CD14-positive monocyte (primary cell): Measurements from ENCODE around the gene MCEE. TPM values are rescaled to one million over a fixed set of nuclear protein-coding genes. Genes with fewer than 3 reads are reported as not detected.

Source experiments
- DNase-seq, 3 donors: peaks; one replicate each; pipeline ENCODE4 v3.0.0-alpha.2; 2011 to 2022
- H2AFZ ChIP-seq: 2 replicates; pipeline ENCODE4 v1.6.0; 2012; ENCODE audit warnings: mild to moderate bottlenecking, low read depth, low read length, inconsistent platforms; ENCODE audit not compliant: insufficient read depth, poor library complexity, severe bottlenecking
- H3K27ac ChIP-seq, 2 donors: 1 replicate in 1 of 2; 2 replicates in 1 of 2; pipeline ENCODE4 v1.5.1; 2012 to 2013; ENCODE audit warnings: low read length in 2 of 2, control low read depth in 1 of 2, inconsistent platforms in 1 of 2, low read depth in 1 of 2, mild to moderate bottlenecking in 1 of 2
- H3K27me3 ChIP-seq, 2 donors: one replicate each; pipeline versions ENCODE4 v1.6.0 to v1.6.1; 2011 to 2013; ENCODE audit warnings: low read length in 2 of 2; ENCODE audit not compliant: control insufficient read depth in 2 of 2, insufficient read depth in 2 of 2
- H3K36me3 ChIP-seq, 2 donors: replicated peaks in 1 of 2; 1 replicate in 1 of 2; 2 replicates in 1 of 2; pipeline versions ENCODE4 v1.5.1 to v1.6.1; 2012 to 2013; ENCODE audit warnings: low read length in 2 of 2, control low read depth in 1 of 2, inconsistent platforms in 1 of 2, mild to moderate bottlenecking in 1 of 2; ENCODE audit not compliant: insufficient read depth in 2 of 2, control insufficient read depth in 1 of 2
- H3K4me1 ChIP-seq, 2 donors: 1 replicate in 1 of 2; 2 replicates in 1 of 2; pipeline versions ENCODE4 v1.5.1 to v1.6.1; 2012 to 2013; ENCODE audit warnings: low read length in 2 of 2, control low read depth in 1 of 2, inconsistent platforms in 1 of 2, mild to moderate bottlenecking in 1 of 2, moderate library complexity in 1 of 2; ENCODE audit not compliant: insufficient read depth in 2 of 2, control insufficient read depth in 1 of 2
- H3K4me2 ChIP-seq: replicated peaks from 2 replicates; pipeline ENCODE3; 2012; ENCODE audit warnings: low read length, moderate library complexity, mild to moderate bottlenecking; ENCODE audit not compliant: poor library complexity, severe bottlenecking; ENCODE audit errors: extremely low read depth
- H3K4me3 ChIP-seq, 3 experiments: fragments of 200-600 bp in 1 of 3; sonication (generic) in 1 of 3; replicated peaks in 1 of 3; 1 replicate in 2 of 3; 2 replicates in 1 of 3; pipeline ENCODE4 v1.5.1; 2011 to 2013; ENCODE audit warnings: low read length in 3 of 3, mild to moderate bottlenecking in 3 of 3, control low read depth in 2 of 3, low read depth in 2 of 3, inconsistent platforms in 1 of 3, moderate library complexity in 1 of 3
- H3K79me2 ChIP-seq: 2 replicates; pipeline ENCODE4 v1.6.0; 2012; ENCODE audit warnings: mild to moderate bottlenecking, control low read depth, inconsistent platforms, low read length, moderate library complexity; ENCODE audit not compliant: insufficient read depth
- H3K9ac ChIP-seq: 2 replicates; pipeline ENCODE4 v1.6.0; 2017; ENCODE audit warnings: low read length, mild to moderate bottlenecking; ENCODE audit not compliant: insufficient read depth, poor library complexity, severe bottlenecking
- H3K9me3 ChIP-seq, 2 donors: replicated peaks in 1 of 2; 1 replicate in 1 of 2; 2 replicates in 1 of 2; pipeline versions ENCODE4 v1.5.1 to v1.6.1; 2012 to 2013; ENCODE audit warnings: low read length in 2 of 2, control low read depth in 1 of 2; ENCODE audit not compliant: control insufficient read depth in 1 of 2, insufficient read depth in 1 of 2
- H4K20me1 ChIP-seq: 2 replicates; pipeline ENCODE4 v1.6.0; 2012; ENCODE audit warnings: mild to moderate bottlenecking, low read length, control low read depth, moderate library complexity; ENCODE audit not compliant: insufficient read depth
- H3K27ac Mint-ChIP-seq, 7 donors: one replicate each; pipeline ENCODE4 v1.8.0; 2020; ENCODE audit warnings: mild to moderate bottlenecking in 7 of 7, mixed read lengths in 7 of 7, moderate library complexity in 6 of 7, inconsistent platforms in 2 of 7
- H3K27me3 Mint-ChIP-seq, 3 donors: one replicate each; pipeline ENCODE4 v1.8.0; 2021 to 2022; ENCODE audit warnings: low read depth in 3 of 3, mild to moderate bottlenecking in 3 of 3, mixed read lengths in 3 of 3, moderate library complexity in 3 of 3, inconsistent platforms in 1 of 3
- H3K36me3 Mint-ChIP-seq, 2 donors: one replicate each; pipeline ENCODE4 v1.8.0; 2020; ENCODE audit warnings: mixed read lengths in 2 of 2, inconsistent platforms in 1 of 2, mild to moderate bottlenecking in 1 of 2
- H3K4me1 Mint-ChIP-seq: one replicate; pipeline ENCODE4 v1.8.0; 2020; ENCODE audit warnings: mild to moderate bottlenecking, mixed read lengths
- H3K4me3 Mint-ChIP-seq, 2 donors: one replicate each; pipeline ENCODE4 v1.8.0; 2020; ENCODE audit warnings: mild to moderate bottlenecking in 2 of 2, mixed read lengths in 2 of 2, moderate library complexity in 1 of 2
- H3K9me3 Mint-ChIP-seq, 7 donors: one replicate each; pipeline ENCODE4 v1.8.0; 2020 to 2022; ENCODE audit warnings: mixed read lengths in 7 of 7, mild to moderate bottlenecking in 6 of 7, moderate library complexity in 6 of 7, inconsistent platforms in 2 of 7
- CTCF ChIP-seq: fragments of 200-600 bp; IDR thresholded peaks from one replicate; pipeline ENCODE4 v1.8.0; 2022; ENCODE audit warnings: antibody characterized with exemption, mild to moderate bottlenecking
- WGBS: methylation state at CpG from one replicate; pipeline ENCODE4 v1.1.5; 2013; ENCODE audit warnings: missing lambda C conversion rate; ENCODE audit not compliant: insufficient coverage; 5-methylcytosine and 5-hydroxymethylcytosine counted together
- intact Hi-C, 2 donors: fragments of 100-400 bp; cut with micrococcal nuclease; formaldehyde crosslinking; loops; one replicate each; pipeline versions ENCODE4 v1.15.0 to v1.15.1; 2023
- polyA plus RNA-seq, 3 donors: library from polyadenylated mRNA; depleted of rRNA in 1 of 3; unstranded in 2 of 3; stranded (reverse) in 1 of 3; fragments of 300-500 nt in 2 of 3; fragments of >200 nt in 1 of 3; fragmentation: Illumina TruSeq in 2 of 3; gene quantifications; 1 replicate in 2 of 3; 2 replicates in 1 of 3; pipeline ENCODE4 v1.2.3, GENCODE V29; 2012 to 2021

The MCEE gene
- polyA plus RNA-seq, 3 donors = 9.3 to 29.0 (median 24.7) TPM

- Histone ChIP-seq H3K4me3 (no peak overlapping the region), H3K36me3 (no peaks in the 10 kb centered on the region), H3K4me2 (no peak overlapping the region), H4K20me1 (no peaks in the 10 kb centered on the region), H3K4me1 (peaks cover 4% of the 10 kb centered on the region in 2 donors), H3K9ac (no peak overlapping the region), H2AFZ (peak overlapping the region; percentile 70), H3K27me3 (no peaks in the 10 kb centered on the region), H3K79me2 (no peaks in the 10 kb centered on the region), H3K9me3 (no peaks in the 10 kb centered on the region), H3K27ac (no peak overlapping the region)
- Mint-ChIP-seq H3K27me3 (peaks cover 1 to 7% (median 2%) of the 10 kb centered on the region in 3 donors), H3K4me1 (peaks cover 17% of the 10 kb centered on the region), H3K27ac (no peak overlapping the region), H3K9me3 (no peaks in the 10 kb centered on the region), H3K4me3 (no peak overlapping the region), H3K36me3 (no peaks in the 10 kb centered on the region)
- DNase-seq = no peak
- intact Hi-C loops = no loop called here
- WGBS = 84% methylated on average over 5 of the region's 6 CpGs
- no peak for TF ChIP-seq CTCF
Observed at GRCh38 chr2:71156573-71156972, 26.5 kb upstream of the MCEE start.

- H3K79me2 ChIP-seq = no peaks in the 10 kb centered on the region
- no peak overlapping the region for H3K27ac ChIP-seq
- peaks cover 4% of the 10 kb centered on the region in 2 donors for H3K4me1 ChIP-seq
- Mint-ChIP-seq H3K4me3 (no peak overlapping the region), H3K9me3 (no peaks in the 10 kb centered on the region), H3K27me3 (peaks cover 1 to 7% (median 2%) of the 10 kb centered on the region in 3 donors), H3K27ac (no peak overlapping the region), H3K4me1 (peaks cover 17% of the 10 kb centered on the region), H3K36me3 (peaks cover 1 to 4% of the 10 kb centered on the region in 2 donors)
- no peak overlapping the region for H3K4me2 ChIP-seq
- H3K9ac ChIP-seq = no peak overlapping the region
- H3K4me3 ChIP-seq = no peak overlapping the region
- WGBS = 89% methylated on average over 3 of the region's 4 CpGs
- no peaks in the 10 kb centered on the region for H3K36me3 ChIP-seq
- no peaks in the 10 kb centered on the region for H3K9me3 ChIP-seq
- DNase-seq = no peak
- TF ChIP-seq CTCF = no peak
- H2AFZ ChIP-seq = no peak overlapping the region
- intact Hi-C loops = no loop called here
- no peaks in the 10 kb centered on the region for H4K20me1 ChIP-seq
- no peaks in the 10 kb centered on the region for H3K27me3 ChIP-seq
Observed at GRCh38 chr2:71155846-71156245, 25.8 kb upstream of the MCEE start.
